ENCODE results near the gene IFNA2.
"Not testable (repeated sequence)": the region's sequence is repeated elsewhere in the genome, so short reads cannot be mapped to it uniquely, and the experiment has no call there.

IFNA2 gene

DNA sequence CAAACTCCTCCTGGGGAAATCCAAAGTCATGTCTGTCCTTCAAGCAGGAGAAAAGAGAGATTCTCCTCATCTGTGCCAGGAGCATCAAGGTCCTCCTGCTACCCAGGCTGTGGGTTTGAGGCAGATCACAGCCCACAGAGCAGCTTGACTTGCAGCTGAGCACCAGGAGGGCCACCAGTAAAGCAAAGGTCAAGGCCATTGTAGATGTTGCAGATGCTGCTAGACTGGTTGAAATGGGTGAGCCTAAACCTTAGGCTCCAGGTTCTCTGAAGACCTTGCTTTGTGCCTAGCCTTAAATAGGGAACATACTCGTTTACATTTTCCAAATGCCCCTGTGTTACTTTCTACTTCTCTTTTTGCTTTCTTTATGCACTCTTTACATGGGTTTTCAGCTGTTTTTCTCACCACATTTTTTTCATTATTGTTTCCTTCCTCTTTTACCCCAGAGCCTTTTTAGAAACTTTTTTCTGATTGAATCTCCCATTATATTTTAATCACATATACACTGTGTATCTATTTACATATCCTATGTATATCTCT is at the start of gene IFNA2:
Gene IFNA2, minus strand, starts transcription at position 268 of the 540 bp plus-strand sequence. Its CDS starts 69 bp downstream, at position 199.
- ChIA-PET POLR2A (ENCODE audit: low non-redundant PET) (no interaction called here), CTCF (interaction anchor here (1.5 kb wide), 1 partner anchor 11 kb away, joined by 4 read pairs; no protein-coding TSS in a partner anchor)
- H3K27ac ChIP-seq: no peak within 1 kb of the TSS
- TF ChIP-seq CTCF (conservative IDR thresholded peaks at IDR 0.05; ENCODE audit: low read depth): no peak
- no peak for DNase-seq (ENCODE audit: low spot score)

GRCh38 chr9:21435015-21435383 is 49.8 kb upstream of the IFNA2 start:
- CTCF ChIA-PET: interaction anchor here (1.0 to 1.7 kb wide), 6 partner anchors 13 to 367 kb away, joined by 4 to 11 read pairs (median 5); no protein-coding TSS in a partner anchor
- H3K27ac ChIP-seq; POLR2A ChIA-PET (ENCODE audit: low non-redundant PET); DNase-seq (ENCODE audit: low spot score): not testable (repeated sequence)

DNA sequence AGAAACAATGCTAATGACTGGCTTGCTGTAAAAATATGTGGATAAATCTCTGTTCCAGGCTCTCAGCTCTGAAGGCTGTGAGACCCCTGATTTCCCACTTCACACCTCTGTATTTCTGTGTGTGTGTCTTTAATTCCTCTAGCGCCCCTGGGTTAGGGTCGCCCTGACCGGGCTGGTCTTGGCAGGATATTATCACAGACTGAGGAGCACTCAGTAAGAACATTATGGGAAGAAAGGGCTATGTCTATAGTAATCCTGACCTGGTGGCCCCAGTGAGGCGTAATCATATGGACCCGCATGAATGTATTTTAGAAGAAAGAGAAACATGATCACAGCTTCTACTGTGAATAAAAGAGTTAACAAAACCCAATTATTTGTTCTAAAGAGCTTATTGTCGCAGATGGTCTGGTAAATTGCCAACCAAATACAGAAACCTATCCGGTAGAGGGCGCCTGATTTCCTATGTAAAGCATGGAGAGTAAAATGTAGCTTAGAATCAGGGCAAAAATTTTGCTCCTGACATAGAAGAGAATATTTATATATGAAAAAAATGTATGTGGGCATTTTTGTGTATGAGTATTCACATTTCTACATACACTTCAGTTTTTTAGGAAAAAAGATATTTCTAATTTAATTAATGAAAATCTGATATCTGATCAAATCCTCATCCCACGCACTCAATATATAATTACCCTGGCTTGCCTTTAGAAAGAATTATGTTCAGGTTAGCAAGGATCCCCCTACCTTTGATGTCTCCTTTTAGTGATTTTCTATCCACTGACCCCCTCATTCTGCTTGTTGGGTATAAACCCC is 49.2 kb upstream of the IFNA2 start:
- ChIA-PET CTCF (interaction anchor here (0.6 to 1.7 kb wide), 11 partner anchors 8 to 558 kb away, joined by 3 to 11 read pairs (median 5); no protein-coding TSS in a partner anchor), POLR2A (ENCODE audit: low non-redundant PET) (no interaction called here)
- no peak overlapping the region for H3K27ac ChIP-seq
- peak; percentile 83 for TF ChIP-seq CTCF (conservative IDR thresholded peaks at IDR 0.05; ENCODE audit: low read depth)
- DNase-seq (ENCODE audit: low spot score): peak; percentile 38

DNA sequence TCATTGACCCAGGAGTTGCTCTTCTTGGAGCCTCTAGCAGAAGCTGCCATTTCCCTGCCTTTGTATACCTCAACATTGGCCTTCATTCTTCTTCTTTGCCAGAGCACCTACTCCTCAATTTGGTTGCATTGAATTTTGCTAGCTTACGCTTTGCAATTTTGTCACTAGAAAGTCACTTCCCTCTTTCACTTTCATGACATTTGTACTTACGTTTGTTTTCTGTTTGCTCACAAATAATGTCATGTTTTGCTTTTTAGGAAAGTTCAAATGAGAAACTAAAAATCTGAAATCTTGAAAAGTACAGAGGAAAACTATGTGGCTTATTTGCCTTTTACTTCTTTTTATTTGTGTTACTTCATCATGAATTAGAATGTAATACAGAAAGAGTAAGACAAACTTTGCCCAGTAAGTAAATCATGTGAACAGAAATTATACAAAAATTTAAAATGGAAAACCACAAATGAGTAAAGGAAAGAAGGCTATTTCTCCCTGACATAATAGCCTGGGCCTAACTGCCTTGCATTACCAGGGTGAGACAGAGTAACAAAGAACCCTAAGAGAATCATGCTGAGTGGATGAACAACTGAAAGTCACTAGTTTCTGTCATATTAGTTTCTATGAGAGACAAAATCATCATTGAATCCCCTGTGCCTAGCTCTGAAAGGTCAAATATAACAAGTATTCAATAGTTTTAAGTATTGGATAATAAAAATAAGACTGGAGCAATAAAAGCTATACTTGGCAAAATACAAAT is 47.7 kb upstream of the IFNA2 start:
- H3K27ac ChIP-seq: no peak overlapping the region
- CTCF ChIA-PET: no interaction called here
- POLR2A ChIA-PET (ENCODE audit: low non-redundant PET): no interaction called here
- no peak for DNase-seq (ENCODE audit: low spot score)
- TF ChIP-seq CTCF (conservative IDR thresholded peaks at IDR 0.05; ENCODE audit: low read depth): no peak

GRCh38 chr9:21429191-21429590 is 44.0 kb upstream of the IFNA2 start:
- ChIA-PET POLR2A (ENCODE audit: low non-redundant PET) (no interaction called here), CTCF (no interaction called here)
- H3K27ac ChIP-seq: no peak overlapping the region
- DNase-seq (ENCODE audit: low spot score): no peak
- TF ChIP-seq CTCF (conservative IDR thresholded peaks at IDR 0.05; ENCODE audit: low read depth): no peak

GRCh38 chr9:21428235-21428634 is 43.0 kb upstream of the IFNA2 start:
- ChIA-PET CTCF (no interaction called here), POLR2A (ENCODE audit: low non-redundant PET) (no interaction called here)
- DNase-seq (ENCODE audit: low spot score): no peak
- H3K27ac ChIP-seq: no peak overlapping the region
- no peak for TF ChIP-seq CTCF (conservative IDR thresholded peaks at IDR 0.05; ENCODE audit: low read depth)

Measured in RWPE1 (cell line).